SW480 (cell line): ENCODE results near the gene MYL9.

Experiments used
- DNase-seq: peaks from one replicate; pipeline ENCODE4 v3.0.0-alpha.2; 2016; ENCODE audit warnings: low spot score

MYL9 gene

DNA sequence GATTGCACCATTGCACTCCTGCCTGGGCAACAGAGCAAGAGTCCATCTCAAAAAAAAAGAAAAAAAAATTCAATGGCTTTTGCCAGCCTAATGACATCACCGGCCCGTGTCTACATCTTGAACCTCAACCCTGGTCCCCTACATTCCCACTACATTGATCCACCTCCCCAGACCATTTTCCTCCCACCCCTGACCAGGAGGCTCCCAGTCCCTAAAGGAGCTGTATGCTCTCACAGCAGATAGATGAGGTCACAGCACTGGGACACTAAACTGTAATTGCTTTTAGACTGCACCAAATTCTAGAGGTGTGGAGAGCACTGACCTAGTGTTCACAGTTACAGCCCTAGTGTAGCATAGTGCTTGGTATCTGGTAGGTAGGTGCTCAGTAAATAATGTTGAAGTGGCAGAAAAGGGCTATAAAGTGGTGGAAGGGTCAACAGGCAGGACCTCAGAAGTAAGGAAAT, 42.7 kb downstream of the MYL9 start:
- no peak for DNase-seq

DNA sequence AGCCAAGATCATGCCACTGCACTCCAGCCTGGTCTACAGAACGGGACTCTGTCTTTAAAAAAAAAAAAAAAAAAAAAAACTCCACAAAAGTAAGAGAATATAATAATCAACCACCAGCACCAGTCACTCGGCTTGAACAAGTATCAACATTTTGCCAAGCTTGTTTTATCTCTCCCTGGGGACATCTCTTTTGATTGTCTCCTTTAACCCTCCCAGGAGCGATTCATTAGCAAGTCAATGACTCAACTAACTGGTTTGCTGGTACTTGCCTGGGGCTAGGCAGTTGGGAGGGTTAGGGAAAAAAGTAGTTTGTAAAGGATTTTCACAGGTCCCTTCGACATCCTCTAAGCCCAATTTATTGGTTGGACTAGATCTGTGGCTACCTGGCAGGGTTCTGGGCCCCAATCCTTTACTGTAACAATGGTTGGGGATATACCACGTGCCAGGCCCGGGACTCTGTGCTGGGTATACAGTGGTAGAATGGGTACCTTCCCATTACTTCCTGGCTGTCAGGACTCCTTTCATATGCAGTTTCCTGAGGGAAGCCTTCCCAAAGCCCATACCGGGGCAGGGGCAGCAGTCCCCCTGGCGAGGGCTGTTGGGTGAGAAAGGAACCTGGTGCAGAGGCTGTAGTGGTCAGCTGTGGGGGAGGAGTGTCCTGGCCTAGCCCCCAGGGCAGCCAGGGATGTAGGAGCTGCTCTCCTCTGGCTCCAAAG, 44.2 kb downstream of the MYL9 start:
- DNase-seq: no peak

DNA sequence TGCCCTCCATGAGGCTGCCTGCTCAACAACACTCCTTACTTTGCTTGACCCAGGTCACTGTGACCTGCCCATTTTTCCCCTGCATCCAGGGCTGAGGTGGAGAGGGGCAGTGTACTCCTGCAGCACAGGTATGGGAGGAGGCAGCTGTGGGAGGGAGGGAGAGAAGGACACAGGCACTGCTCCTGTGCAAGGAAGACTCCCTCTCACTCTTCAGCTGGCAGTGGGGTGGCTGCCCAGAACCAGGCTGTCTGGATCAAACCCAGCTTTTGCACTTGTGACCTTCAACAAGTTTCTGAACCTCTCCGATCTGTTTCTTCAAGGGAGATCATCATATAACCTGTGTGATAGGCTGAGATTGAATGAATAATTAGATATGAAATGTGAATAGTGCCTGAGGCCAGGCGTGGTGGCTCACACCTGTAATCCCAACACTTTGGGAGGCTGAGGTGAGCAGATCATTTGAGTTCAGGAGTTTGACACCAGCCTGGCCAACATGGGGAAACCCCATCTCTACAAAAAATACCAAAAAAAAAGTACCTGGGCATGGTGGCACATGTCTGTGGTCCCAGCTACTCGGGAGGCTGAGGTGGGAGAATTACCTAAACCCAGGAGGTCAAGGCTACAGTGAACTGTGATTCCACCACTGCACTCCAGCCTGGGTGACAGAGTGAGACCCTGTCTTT, 46.2 kb downstream of the MYL9 start:
- DNase-seq: no peak

DNA sequence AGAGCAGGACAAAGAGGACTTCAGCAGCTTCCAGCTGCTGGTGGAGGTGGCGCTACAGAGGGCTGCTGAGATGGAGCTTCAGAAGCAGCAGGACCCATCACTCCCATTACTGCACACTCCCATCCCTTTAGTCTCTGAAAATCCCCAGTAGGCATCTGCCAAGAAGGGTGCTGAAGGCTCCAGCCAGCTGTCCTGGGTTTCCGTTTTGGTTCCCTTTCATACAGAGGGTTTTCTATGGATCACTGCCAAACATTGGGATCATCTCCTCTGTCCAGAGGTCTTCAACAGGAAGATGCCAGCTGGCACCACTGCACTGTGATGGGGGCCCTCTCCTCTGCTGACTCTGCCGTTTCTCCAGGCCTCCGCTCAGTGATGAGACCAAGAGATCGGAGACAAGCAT, 50.0 kb downstream of the MYL9 start:
- no peak for DNase-seq

DNA sequence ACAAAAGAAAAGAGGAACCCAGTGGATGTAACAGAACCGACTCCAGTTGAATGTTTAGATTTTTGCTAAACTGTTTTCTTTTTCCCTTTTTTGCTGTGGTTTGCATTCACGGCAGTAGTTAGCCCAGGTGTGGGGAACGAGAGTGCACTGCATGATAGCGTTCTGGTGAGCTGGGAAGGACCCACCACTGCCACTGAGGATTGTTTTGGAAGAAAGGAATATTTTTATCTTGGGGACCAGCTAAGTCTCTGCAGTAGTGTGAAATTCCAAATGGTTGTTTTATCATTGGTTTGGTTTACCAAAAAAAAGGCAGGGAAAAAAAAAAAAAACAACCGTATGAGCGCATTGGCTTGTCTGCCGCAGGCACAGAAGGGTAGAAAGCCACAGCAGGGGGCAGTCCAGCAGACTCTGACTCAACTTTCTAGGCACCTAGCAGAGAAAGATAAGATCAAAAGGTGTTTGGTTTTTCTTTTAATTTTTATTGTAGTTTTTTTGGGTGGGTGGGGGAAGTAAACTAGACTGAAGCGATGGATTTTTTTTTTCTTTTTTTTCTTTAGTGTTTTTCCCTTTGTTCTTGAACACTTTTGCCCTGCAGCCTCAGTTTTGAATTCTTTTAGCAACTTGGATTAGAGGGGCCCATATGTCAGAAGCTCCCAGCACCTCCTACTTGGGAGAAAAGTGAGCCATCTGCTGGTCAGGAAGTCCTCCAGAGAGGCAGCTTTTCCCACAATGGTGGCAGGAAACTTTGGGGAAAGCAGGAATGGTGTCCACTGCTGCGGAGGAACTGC, 50.7 kb downstream of the MYL9 start:
- DNase-seq: peak; percentile 59

DNA sequence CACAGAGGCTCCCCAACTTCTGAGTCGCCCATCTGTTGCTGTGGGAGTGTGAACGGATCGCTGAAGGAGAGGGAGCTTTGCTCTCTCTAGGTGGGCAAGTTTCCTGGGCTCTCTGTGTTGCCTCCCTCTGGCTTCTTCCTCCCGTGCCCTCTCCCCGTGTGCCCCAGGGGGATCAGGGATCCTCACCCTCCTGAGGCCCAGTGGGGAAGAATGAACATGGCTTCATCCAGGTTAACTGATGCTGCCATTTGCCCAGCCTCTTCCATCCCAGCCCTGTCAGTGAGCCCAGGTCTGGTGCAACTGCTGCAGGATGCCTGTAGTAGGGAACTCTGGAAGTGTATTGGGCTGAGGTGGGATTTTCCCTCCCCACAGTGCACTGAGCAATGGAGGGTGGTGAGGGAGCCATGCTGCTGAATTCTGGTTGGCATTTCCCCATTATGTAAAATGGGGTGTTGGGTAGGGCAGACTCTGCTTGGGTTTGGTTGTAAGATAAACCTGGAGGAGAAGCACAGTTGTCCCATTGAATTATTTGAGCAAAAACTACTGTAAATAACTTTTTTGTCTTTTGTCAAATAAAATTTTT, 52.1 kb downstream of the MYL9 start:
- DNase-seq: no peak

DNA sequence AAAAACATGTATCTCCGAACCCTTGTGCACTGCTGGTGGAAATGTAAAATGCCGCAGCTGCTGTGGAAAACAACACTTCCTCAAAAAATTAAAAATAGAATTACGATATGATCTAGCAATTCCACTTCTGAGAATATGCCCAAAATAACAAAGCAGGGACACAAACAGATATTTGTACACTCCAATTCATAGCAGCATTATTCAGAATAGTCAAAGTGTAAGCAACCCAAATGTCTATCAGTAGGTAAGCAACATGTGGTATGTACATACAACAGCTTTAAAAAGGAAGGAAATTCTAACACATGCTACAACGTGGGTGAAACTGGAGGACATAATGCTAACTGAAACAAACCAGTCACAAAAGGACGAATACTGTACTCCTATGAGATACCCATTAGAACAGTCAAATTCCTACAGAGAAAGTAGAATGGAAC, 58.6 kb downstream of the MYL9 start:
- DNase-seq: no peak
